CD4-positive, alpha-beta T cell (primary cell): ENCODE data around the gene SNX20. TPM values are rescaled to one million over a fixed set of nuclear protein-coding genes. Genes with fewer than 3 reads are reported as not detected.

ENCODE experiments used
- ATAC-seq: fragments of 200-7000 bp; cut with Tn5 transposase; one replicate; pipeline ENCODE4 v1.10.0; 2022; ENCODE audit warnings: mild to moderate bottlenecking; ENCODE audit not compliant: poor library complexity
- CTCF ChIA-PET: fragments of 350-600 bp; sonication (Branson Sonifier 250); formaldehyde crosslinking; loops from one replicate; lab custom pipeline; 2021; ENCODE audit warnings: antibody characterized with exemption, inconsistent platforms; lab: Charles Lee
- POLR2A ChIA-PET: fragments of 350-600 bp; sonication (Branson Sonifier 250); formaldehyde crosslinking; loops from one replicate; lab custom pipeline; 2021; ENCODE audit warnings: antibody characterized with exemption, inconsistent platforms; lab: Charles Lee
- DNase-seq, 14 experiments: peaks; one replicate each; pipeline ENCODE4 v3.0.0-alpha.2; 2013 to 2020; ENCODE audit warnings: mixed read lengths in 2 of 14
- H3K27ac ChIP-seq, 2 donors: one replicate each; pipeline versions ENCODE4 v1.5.1 to v1.7.0; 2013; ENCODE audit warnings: low read length in 2 of 2, low read depth in 1 of 2, mild to moderate bottlenecking in 1 of 2
- H3K27me3 ChIP-seq, 2 experiments: 1 replicate in 1 of 2; 2 replicates in 1 of 2; pipeline versions ENCODE4 v1.6.1 to v1.7.0; 2013; ENCODE audit warnings: low read length in 2 of 2, control low read depth in 1 of 2, mild to moderate bottlenecking in 1 of 2, moderate library complexity in 1 of 2; ENCODE audit not compliant: insufficient read depth in 2 of 2, control insufficient read depth in 1 of 2
- H3K36me3 ChIP-seq: one replicate; pipeline ENCODE4 v1.6.1; 2013; ENCODE audit warnings: low read length, control low read depth; ENCODE audit not compliant: insufficient read depth
- H3K4me1 ChIP-seq: one replicate; pipeline ENCODE4 v1.6.1; 2013; ENCODE audit warnings: low read length, control low read depth; ENCODE audit not compliant: insufficient read depth
- H3K4me3 ChIP-seq: one replicate; pipeline ENCODE4 v1.5.1; 2013; ENCODE audit warnings: mild to moderate bottlenecking, low read length, moderate library complexity
- H3K9me3 ChIP-seq, 2 experiments: 1 replicate in 1 of 2; 2 replicates in 1 of 2; pipeline versions ENCODE4 v1.6.1 to v1.7.0; 2013; ENCODE audit warnings: low read length in 2 of 2, mild to moderate bottlenecking in 2 of 2, control low read depth in 1 of 2, moderate library complexity in 1 of 2; ENCODE audit not compliant: control insufficient read depth in 1 of 2, insufficient read depth in 1 of 2
- H3K27ac Mint-ChIP-seq: one replicate; pipeline ENCODE4 v1.8.0; 2020; ENCODE audit warnings: mixed read lengths
- H3K27me3 Mint-ChIP-seq: one replicate; pipeline ENCODE4 v1.8.0; 2021; ENCODE audit warnings: mixed read lengths
- H3K36me3 Mint-ChIP-seq: one replicate; pipeline ENCODE4 v1.8.0; 2021; ENCODE audit warnings: low read depth, mixed read lengths
- H3K4me1 Mint-ChIP-seq: one replicate; pipeline ENCODE4 v1.8.0; 2021; ENCODE audit warnings: low read depth, mixed read lengths
- H3K4me3 Mint-ChIP-seq: one replicate; pipeline ENCODE4 v1.8.0; 2020; ENCODE audit warnings: mild to moderate bottlenecking, mixed read lengths
- H3K9me3 Mint-ChIP-seq: one replicate; pipeline ENCODE4 v1.8.0; 2020; ENCODE audit warnings: mixed read lengths
- CTCF ChIP-seq: fragments of 200-600 bp; IDR thresholded peaks from one replicate; pipeline ENCODE4 v1.8.0; 2022; ENCODE audit warnings: antibody characterized with exemption, mild to moderate bottlenecking
- intact Hi-C, 2 experiments: fragments of 100-400 bp; cut with DNase I in 1 of 2; cut with micrococcal nuclease in 1 of 2; formaldehyde crosslinking; loops; one replicate each; pipeline versions ENCODE4 v1.15.1 to v1.9.0; 2023 to 2025; cut with DNase I, micrococcal nuclease
- total RNA-seq, 174 experiments: library from RNA in 2 of 174; stranded (reverse) in 2 of 174; gene quantifications; one replicate each; pipeline ENCODE4 v1.2.3 and lab custom pipeline; 2021 to 2026

The SNX20 gene
- total RNA-seq, 2 experiments from 2014 or later: 26.6 TPM

- Mint-ChIP-seq H3K9me3 (peaks cover 6% of the 10 kb centered on the region), H3K27me3 (no peaks in the 10 kb centered on the region), H3K36me3 (peaks cover 91% of the 10 kb centered on the region), H3K4me3 (peak overlapping the region; percentile 39), H3K27ac (peak overlapping the region; percentile 74), H3K4me1 (peaks cover 42% of the 10 kb centered on the region)
- Histone ChIP-seq H3K4me3 (no peak overlapping the region), H3K9me3 (peaks cover 19 to 29% of the 10 kb centered on the region in 2 experiments), H3K27me3 (no peaks in the 10 kb centered on the region), H3K27ac (no peak overlapping the region), H3K4me1 (peaks cover 31% of the 10 kb centered on the region), H3K36me3 (peaks cover 75% of the 10 kb centered on the region)
- ATAC-seq (peak; percentile 25), DNase-seq (peak in 11 of 14 experiments; percentile 26 to 76 (median 47))
- POLR2A ChIA-PET: interaction anchor here (0.7 to 12.3 kb wide), 4 partner anchors 9 to 300 kb away, joined by 3 to 174 read pairs (median 12); partner anchors contain the start of genes CYLD and SNX20
- peak; percentile 63 for TF ChIP-seq CTCF
- intact Hi-C loops: loop anchor here in 1 of 2 experiments (1.0 kb wide), 1 partner anchor 135 kb away; no protein-coding TSS in a partner anchor
- CTCF ChIA-PET: interaction anchor here (0.8 to 2.6 kb wide), 14 partner anchors 9 to 317 kb away, joined by 3 to 19 read pairs (median 4); partner anchors contain the start of genes BRD7 and SNX20
These were observed 9.4 kb downstream of the SNX20 start for GRCh38 chr16:50671644-50672260.

DNA sequence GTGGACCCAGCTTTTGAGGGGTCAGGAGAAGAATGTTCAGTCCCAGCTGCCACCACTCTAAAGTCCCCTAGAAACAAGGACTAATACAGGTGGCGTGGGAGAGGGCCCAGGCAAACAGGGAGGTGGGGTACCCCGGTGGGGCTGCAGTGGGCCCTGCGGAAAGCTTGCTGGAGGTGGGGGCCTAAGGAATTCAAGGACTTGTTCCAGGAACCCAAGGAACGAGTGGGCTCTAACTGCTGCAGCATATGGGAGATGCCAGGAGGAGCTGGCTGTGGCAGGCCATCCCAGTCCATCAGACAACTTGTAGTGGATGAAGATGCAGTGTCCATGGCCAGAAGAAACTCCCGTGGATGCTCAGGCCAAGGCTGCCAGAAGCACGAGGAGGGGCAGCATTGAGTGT lies 10.6 kb downstream of the SNX20 start:
- peaks cover 43% of the 10 kb centered on the region for H3K4me1 Mint-ChIP-seq
- POLR2A ChIA-PET: interaction anchor here (4.4 to 12.3 kb wide), 2 partner anchors 11 to 71 kb away, joined by 16 to 174 read pairs; partner anchors contain the start of genes CYLD and SNX20
- no peak overlapping the region for H3K4me3 ChIP-seq
- peaks cover 63% of the 10 kb centered on the region for H3K36me3 ChIP-seq
- H3K27me3 ChIP-seq: no peaks in the 10 kb centered on the region
- DNase-seq (no peak), ATAC-seq (no peak)
- no peak overlapping the region for H3K4me3 Mint-ChIP-seq
- intact Hi-C loops: no loop called here
- peaks cover 19 to 29% of the 10 kb centered on the region in 2 experiments for H3K9me3 ChIP-seq
- peaks cover 31% of the 10 kb centered on the region for H3K4me1 ChIP-seq
- CTCF ChIA-PET: interaction anchor here (2.2 to 2.6 kb wide), 2 partner anchors 73 to 135 kb away, joined by 10 to 19 read pairs; no protein-coding TSS in a partner anchor
- H3K27ac Mint-ChIP-seq: peak overlapping the region; percentile 74
- TF ChIP-seq CTCF: no peak
- H3K27ac ChIP-seq: no peak overlapping the region
- no peaks in the 10 kb centered on the region for H3K27me3 Mint-ChIP-seq
- peaks cover 6% of the 10 kb centered on the region for H3K9me3 Mint-ChIP-seq
- peaks cover 78% of the 10 kb centered on the region for H3K36me3 Mint-ChIP-seq

GRCh38 chr16:50669741-50670140 lies 11.4 kb downstream of the SNX20 start:
- H3K27me3 Mint-ChIP-seq: no peaks in the 10 kb centered on the region
- H3K27ac Mint-ChIP-seq: no peak overlapping the region
- peaks cover 71% of the 10 kb centered on the region for H3K36me3 Mint-ChIP-seq

More at GRCh38 chr16:50669741-50670140, 11.4 kb downstream of the SNX20 start:
- Histone ChIP-seq H3K9me3 (peaks cover 19 to 29% of the 10 kb centered on the region in 2 experiments), H3K4me3 (no peak overlapping the region), H3K4me1 (peaks cover 37% of the 10 kb centered on the region), H3K27ac (peak overlapping the region; percentile 7 to 55), H3K27me3 (no peaks in the 10 kb centered on the region), H3K36me3 (peaks cover 55% of the 10 kb centered on the region)
- H3K4me3 Mint-ChIP-seq: no peak overlapping the region
- intact Hi-C loops: loop anchor here (2.0 to 10.0 kb wide), 5 partner anchors 137 to 645 kb away; partner anchors contain the start of genes ADCY7 (in 1 of the 2) and CNEP1R1 (in 1 of the 2)
- ChIA-PET POLR2A (interaction anchor here (4.4 to 12.3 kb wide), 3 partner anchors 11 to 78 kb away, joined by 16 to 174 read pairs (median 93); partner anchors contain the start of genes CYLD and SNX20), CTCF (interaction anchor here (2.2 to 7.5 kb wide), 2 partner anchors 74 to 137 kb away, joined by 10 to 62 read pairs; no protein-coding TSS in a partner anchor)
- ATAC-seq (no peak), DNase-seq (no peak)
- H3K4me1 Mint-ChIP-seq: peaks cover 49% of the 10 kb centered on the region
- no peak for TF ChIP-seq CTCF
- H3K9me3 Mint-ChIP-seq: peaks cover 6% of the 10 kb centered on the region
